Progenitor cell of endocrine pancreas (in vitro differentiated cells): ENCODE results near the gene NAXD. TPM values are rescaled to one million over a fixed set of nuclear protein-coding genes. Genes with fewer than 3 reads are reported as not detected.
A peak's percentile ranks its signal among the peaks of the same experiment; 100 is the strongest.

Experiments
- DNase-seq: peaks from one replicate; pipeline ENCODE4 v3.0.0; 2021; ENCODE audit warnings: low spot score; ENCODE audit not compliant: unreplicated experiment
- H3K27ac Mint-ChIP-seq: 2 replicates; pipeline ENCODE4 v1.8.0; 2021; ENCODE audit warnings: mild to moderate bottlenecking, moderate library complexity, mixed read lengths
- H3K27me3 Mint-ChIP-seq: 2 replicates; pipeline ENCODE4 v1.8.0; 2021; ENCODE audit warnings: mixed read lengths
- H3K36me3 Mint-ChIP-seq: 2 replicates; pipeline ENCODE4 v1.8.0; 2022; ENCODE audit warnings: mixed read lengths; ENCODE audit not compliant: insufficient read depth
- H3K4me1 Mint-ChIP-seq: 2 replicates; pipeline ENCODE4 v1.8.0; 2021; ENCODE audit warnings: low read depth, mixed read lengths
- H3K4me3 Mint-ChIP-seq: 2 replicates; pipeline ENCODE4 v1.8.0; 2021; ENCODE audit warnings: low read depth, mild to moderate bottlenecking, moderate library complexity, mixed read lengths
- H3K9me3 Mint-ChIP-seq: 2 replicates; pipeline ENCODE4 v1.8.0; 2021; ENCODE audit warnings: low read depth, mixed read lengths
- total RNA-seq: library from RNA; stranded (reverse); gene quantifications from 2 replicates; pipeline ENCODE4 v1.2.1, GENCODE V29; 2021
- TF ChIP-seq, protein P1 (sequence below): fragments of 200-600 bp; sonication (generic); IDR thresholded peaks from one replicate; pipeline ENCODE4 v1.5.0; 2021; ENCODE audit warnings: antibody characterized with exemption, mild to moderate bottlenecking; ENCODE audit not compliant: unreplicated experiment

The NAXD gene
- total RNA-seq, 1 donor from 2014 or later, result 34.2 TPM

DNA sequence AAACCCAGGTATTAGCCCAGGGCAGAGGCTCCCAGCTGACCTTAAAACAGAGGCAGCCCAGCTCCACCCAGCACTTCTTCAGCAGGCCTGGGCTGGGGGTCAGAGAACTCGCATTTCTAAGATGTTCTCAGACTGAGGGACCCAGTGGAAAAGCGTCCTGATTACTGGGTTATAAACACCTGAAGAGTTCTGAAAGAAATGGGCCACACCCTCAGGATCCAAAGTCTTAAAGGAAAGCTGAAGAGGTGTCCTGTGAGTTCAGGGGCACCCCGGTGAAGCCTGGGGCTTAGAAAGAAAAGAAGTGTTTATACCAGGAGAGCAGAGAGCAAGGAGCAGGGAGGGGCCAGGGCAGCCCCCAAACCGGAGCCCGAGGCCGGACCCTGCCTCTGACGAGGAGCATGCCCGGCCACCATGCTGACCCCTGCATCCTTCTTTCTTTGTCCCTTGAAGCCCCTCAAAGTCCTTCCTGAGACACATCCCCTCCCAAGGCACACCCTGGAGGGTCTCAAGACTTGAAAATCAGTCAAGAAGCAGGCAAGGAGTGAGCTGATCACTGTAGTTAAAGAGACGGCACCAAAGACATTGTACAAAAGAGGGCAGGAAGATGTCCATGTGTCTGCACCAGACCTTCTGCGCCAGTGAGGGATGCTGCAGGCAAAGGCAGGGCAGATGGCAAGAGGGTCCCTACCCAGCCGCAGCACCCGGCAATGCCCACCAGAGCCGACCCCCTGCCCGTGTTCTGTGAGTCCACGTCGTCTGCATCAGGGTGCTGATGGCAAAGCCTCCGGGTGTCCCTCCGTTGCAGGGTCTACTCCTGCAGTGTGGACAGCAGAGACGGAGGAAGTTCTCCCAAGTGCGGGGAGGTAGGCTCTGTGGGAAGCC is 43.2 kb upstream of the NAXD start:
- Mint-ChIP-seq H3K4me3 (no peak overlapping the region), H3K27ac (no peak overlapping the region), H3K36me3 (no peaks in the 10 kb centered on the region), H3K4me1 (peaks cover 14% of the 10 kb centered on the region), H3K27me3 (peaks cover 46% of the 10 kb centered on the region), H3K9me3 (no peaks in the 10 kb centered on the region)
- DNase-seq, result no peak
- TF ChIP-seq, protein P1, sequence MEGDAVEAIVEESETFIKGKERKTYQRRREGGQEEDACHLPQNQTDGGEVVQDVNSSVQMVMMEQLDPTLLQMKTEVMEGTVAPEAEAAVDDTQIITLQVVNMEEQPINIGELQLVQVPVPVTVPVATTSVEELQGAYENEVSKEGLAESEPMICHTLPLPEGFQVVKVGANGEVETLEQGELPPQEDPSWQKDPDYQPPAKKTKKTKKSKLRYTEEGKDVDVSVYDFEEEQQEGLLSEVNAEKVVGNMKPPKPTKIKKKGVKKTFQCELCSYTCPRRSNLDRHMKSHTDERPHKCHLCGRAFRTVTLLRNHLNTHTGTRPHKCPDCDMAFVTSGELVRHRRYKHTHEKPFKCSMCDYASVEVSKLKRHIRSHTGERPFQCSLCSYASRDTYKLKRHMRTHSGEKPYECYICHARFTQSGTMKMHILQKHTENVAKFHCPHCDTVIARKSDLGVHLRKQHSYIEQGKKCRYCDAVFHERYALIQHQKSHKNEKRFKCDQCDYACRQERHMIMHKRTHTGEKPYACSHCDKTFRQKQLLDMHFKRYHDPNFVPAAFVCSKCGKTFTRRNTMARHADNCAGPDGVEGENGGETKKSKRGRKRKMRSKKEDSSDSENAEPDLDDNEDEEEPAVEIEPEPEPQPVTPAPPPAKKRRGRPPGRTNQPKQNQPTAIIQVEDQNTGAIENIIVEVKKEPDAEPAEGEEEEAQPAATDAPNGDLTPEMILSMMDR, result no peak

DNA sequence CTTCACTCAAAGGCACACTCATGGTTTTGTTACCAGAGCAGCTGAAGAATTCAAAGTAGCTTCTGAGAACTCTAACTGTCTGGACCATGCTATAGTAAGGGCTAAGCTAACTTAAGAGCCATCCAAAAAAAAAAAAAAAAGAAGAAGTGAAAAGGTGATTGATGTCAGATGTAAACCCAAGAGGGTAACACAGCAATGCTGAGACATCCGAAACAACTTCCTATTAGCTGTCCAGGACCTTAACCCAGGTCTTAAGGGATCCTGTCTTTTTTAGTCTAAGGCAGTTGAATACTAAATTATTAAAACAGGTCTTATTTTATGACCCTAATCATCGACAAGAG is 42.6 kb upstream of the NAXD start:
- H3K27ac Mint-ChIP-seq, result no peak overlapping the region
- no peaks in the 10 kb centered on the region for H3K36me3 Mint-ChIP-seq
- H3K4me1 Mint-ChIP-seq, result peaks cover 15% of the 10 kb centered on the region
- DNase-seq, result no peak
- peaks cover 46% of the 10 kb centered on the region for H3K27me3 Mint-ChIP-seq
- TF ChIP-seq, protein P1, result no peak
- no peak overlapping the region for H3K4me3 Mint-ChIP-seq
- no peaks in the 10 kb centered on the region for H3K9me3 Mint-ChIP-seq

DNA sequence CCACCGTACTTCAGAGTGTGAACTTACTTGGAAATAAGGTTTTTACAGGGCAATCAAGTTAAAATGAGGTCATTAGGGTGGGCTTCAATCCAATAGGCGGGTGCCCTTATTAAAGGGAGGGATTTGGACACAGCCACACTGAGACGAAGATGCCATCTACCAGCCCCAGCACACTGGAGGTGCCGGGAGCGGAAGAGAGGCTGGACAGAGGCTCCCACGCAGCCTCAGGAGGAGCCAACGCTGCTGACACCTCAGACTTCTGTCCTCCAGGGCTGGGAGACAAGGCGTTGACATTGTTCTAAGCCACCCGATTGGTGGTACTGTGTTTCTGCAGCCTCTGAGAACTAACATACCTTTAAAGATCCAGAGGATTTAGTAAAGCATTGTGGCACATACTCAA is 41.2 kb upstream of the NAXD start:
- Mint-ChIP-seq H3K27me3 (peaks cover 50% of the 10 kb centered on the region), H3K4me3 (no peak overlapping the region), H3K4me1 (peaks cover 15% of the 10 kb centered on the region), H3K36me3 (no peaks in the 10 kb centered on the region), H3K9me3 (no peaks in the 10 kb centered on the region), H3K27ac (no peak overlapping the region)
- TF ChIP-seq, protein P1, result no peak
- no peak for DNase-seq

DNA sequence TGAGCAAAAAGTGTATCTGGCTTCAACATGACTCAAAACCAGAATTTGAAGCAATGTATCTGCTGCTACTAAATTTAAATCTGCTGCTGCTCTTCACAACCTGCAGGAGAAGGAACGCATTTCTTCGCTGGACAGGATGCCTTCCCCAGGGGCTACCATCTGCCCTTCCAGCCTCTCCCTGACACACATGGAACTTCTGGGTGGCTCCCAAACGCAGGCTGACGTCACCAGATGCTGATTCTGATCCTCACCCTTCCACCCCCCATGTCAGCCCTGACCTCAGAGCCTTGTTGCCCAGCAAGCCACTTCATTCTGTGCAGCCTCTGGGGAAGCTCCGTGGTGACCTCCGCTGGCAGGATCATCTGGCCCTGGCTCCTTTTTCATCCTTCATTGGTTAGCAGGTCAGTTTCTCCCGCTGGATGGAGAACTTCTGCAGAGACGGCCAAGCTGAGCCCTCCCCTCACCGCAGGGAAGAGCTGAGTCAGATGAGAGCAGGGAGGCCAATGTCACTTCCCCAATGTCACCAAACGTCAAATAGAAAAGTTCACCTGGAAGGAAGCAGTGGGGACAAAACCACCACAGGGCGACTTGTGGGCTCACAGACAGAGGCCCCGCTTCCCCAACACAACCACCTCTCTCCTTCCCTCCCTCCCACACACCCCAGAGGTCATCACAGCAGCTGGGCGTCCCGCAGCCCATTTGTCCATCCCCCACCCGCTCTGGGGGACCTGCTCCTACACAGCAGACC is 39.8 kb upstream of the NAXD start:
- Mint-ChIP-seq H3K4me1 (peaks cover 15% of the 10 kb centered on the region), H3K4me3 (no peak overlapping the region), H3K36me3 (no peaks in the 10 kb centered on the region), H3K27ac (peak overlapping the region; percentile 7), H3K27me3 (peaks cover 47% of the 10 kb centered on the region), H3K9me3 (no peaks in the 10 kb centered on the region)
- TF ChIP-seq, protein P1, result no peak
- DNase-seq, result no peak

DNA sequence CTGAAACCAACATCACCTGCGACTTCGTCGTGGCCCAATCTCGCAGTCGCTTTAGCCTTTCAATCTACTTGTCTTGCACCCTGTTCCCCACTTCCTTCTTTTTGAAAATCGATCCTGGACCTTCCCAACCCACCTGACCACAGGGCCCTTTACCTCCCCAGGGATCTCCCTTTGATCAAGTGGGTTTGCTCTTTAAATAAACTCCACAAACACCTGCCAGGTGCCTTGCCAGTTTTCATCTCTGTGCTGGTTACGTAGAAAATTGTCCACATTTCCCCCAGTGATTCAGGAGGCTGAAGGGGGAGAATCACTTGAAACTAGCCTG is 39.3 kb upstream of the NAXD start:
- Mint-ChIP-seq H3K4me1 (peaks cover 15% of the 10 kb centered on the region), H3K27ac (no peak overlapping the region), H3K4me3 (no peak overlapping the region), H3K36me3 (no peaks in the 10 kb centered on the region), H3K27me3 (peaks cover 46% of the 10 kb centered on the region), H3K9me3 (no peaks in the 10 kb centered on the region)
- DNase-seq, result no peak
- TF ChIP-seq, protein P1, result no peak
